Loucy (cell line): ENCODE data around the gene CHMP4B.

Experiments used
- CTCF ChIP-seq: fragments of 200-600 bp; sonication (generic); conservative IDR thresholded peaks from 2 replicates; pipeline ENCODE4 v1.5.1; 2014; ENCODE audit warnings: mild to moderate bottlenecking, antibody characterized with exemption, low read length
- EZH2phosphoT487 ChIP-seq: fragments of 200-600 bp; IDR thresholded peaks from 2 replicates; pipeline ENCODE4 v1.6.1; 2018; ENCODE audit warnings: antibody characterized with exemption, mild to moderate bottlenecking, moderate library complexity, borderline replicate concordance

- TF ChIP-seq CTCF = no peak
- no peak for TF ChIP-seq EZH2phosphoT487
Observed at GRCh38 chr20:33899106-33899505, 88.0 kb downstream of the CHMP4B start.
